Hepatocyte (in vitro differentiated cells): Measurements from ENCODE around the gene VMP1.

ENCODE experiments used
- EZH2phosphoT487 ChIP-seq: fragments of 200-600 bp; sonication (generic); IDR thresholded peaks from one replicate; pipeline ENCODE4 v1.6.1; 2018; ENCODE audit warnings: antibody characterized with exemption, mild to moderate bottlenecking, low read depth, moderate library complexity; ENCODE audit not compliant: unreplicated experiment, severe bottlenecking
- TF ChIP-seq, protein P1 (sequence below): fragments of 200-600 bp; sonication (generic); IDR thresholded peaks from 2 replicates; pipeline ENCODE4 v1.5.1; 2016; ENCODE audit warnings: antibody characterized with exemption, mild to moderate bottlenecking; ENCODE audit not compliant: poor library complexity

DNA sequence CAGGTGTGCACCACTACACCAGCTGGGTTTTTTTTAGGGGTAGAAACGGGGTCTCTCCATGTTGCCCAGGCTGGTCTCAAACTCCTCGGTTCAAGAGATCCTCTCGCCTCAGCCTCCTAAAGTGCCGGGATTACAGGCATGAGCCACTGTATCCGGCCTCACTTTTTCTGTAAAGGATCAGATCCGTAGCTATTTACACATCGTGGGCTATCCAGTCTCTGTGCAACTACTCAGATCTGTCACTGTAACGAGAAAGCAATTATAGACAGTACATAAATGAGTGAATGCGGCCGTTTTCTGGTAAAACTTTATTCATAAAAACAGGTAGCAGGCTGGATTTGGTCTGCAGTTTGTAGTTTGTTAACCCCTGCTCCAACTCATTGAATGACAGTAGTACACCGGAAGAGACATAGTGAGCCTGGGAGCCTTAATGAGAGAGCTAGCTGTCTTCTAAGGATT lies 44.5 kb downstream of the VMP1 start:
- TF ChIP-seq, protein P1, sequence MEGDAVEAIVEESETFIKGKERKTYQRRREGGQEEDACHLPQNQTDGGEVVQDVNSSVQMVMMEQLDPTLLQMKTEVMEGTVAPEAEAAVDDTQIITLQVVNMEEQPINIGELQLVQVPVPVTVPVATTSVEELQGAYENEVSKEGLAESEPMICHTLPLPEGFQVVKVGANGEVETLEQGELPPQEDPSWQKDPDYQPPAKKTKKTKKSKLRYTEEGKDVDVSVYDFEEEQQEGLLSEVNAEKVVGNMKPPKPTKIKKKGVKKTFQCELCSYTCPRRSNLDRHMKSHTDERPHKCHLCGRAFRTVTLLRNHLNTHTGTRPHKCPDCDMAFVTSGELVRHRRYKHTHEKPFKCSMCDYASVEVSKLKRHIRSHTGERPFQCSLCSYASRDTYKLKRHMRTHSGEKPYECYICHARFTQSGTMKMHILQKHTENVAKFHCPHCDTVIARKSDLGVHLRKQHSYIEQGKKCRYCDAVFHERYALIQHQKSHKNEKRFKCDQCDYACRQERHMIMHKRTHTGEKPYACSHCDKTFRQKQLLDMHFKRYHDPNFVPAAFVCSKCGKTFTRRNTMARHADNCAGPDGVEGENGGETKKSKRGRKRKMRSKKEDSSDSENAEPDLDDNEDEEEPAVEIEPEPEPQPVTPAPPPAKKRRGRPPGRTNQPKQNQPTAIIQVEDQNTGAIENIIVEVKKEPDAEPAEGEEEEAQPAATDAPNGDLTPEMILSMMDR, result no peak
- no peak for TF ChIP-seq EZH2phosphoT487
